CD4-positive, alpha-beta T cell (primary cell): Measurements from ENCODE around the gene RPS6KA2. TPM values are rescaled to one million over a fixed set of nuclear protein-coding genes. Genes with fewer than 3 reads are reported as not detected.

Source experiments
- ATAC-seq: fragments of 200-7000 bp; cut with Tn5 transposase; one replicate; pipeline ENCODE4 v1.10.0; 2022; ENCODE audit warnings: mild to moderate bottlenecking; ENCODE audit not compliant: poor library complexity
- CTCF ChIA-PET: fragments of 350-600 bp; sonication (Branson Sonifier 250); formaldehyde crosslinking; loops from one replicate; lab custom pipeline; 2021; ENCODE audit warnings: antibody characterized with exemption, inconsistent platforms; lab: Charles Lee
- POLR2A ChIA-PET: fragments of 350-600 bp; sonication (Branson Sonifier 250); formaldehyde crosslinking; loops from one replicate; lab custom pipeline; 2021; ENCODE audit warnings: antibody characterized with exemption, inconsistent platforms; lab: Charles Lee
- DNase-seq, 14 experiments: peaks; one replicate each; pipeline ENCODE4 v3.0.0-alpha.2; 2013 to 2020; ENCODE audit warnings: mixed read lengths in 2 of 14
- H3K27ac ChIP-seq, 2 donors: one replicate each; pipeline versions ENCODE4 v1.5.1 to v1.7.0; 2013; ENCODE audit warnings: low read length in 2 of 2, low read depth in 1 of 2, mild to moderate bottlenecking in 1 of 2
- H3K27me3 ChIP-seq, 2 experiments: 1 replicate in 1 of 2; 2 replicates in 1 of 2; pipeline versions ENCODE4 v1.6.1 to v1.7.0; 2013; ENCODE audit warnings: low read length in 2 of 2, control low read depth in 1 of 2, mild to moderate bottlenecking in 1 of 2, moderate library complexity in 1 of 2; ENCODE audit not compliant: insufficient read depth in 2 of 2, control insufficient read depth in 1 of 2
- H3K36me3 ChIP-seq: one replicate; pipeline ENCODE4 v1.6.1; 2013; ENCODE audit warnings: low read length, control low read depth; ENCODE audit not compliant: insufficient read depth
- H3K4me1 ChIP-seq: one replicate; pipeline ENCODE4 v1.6.1; 2013; ENCODE audit warnings: low read length, control low read depth; ENCODE audit not compliant: insufficient read depth
- H3K4me3 ChIP-seq: one replicate; pipeline ENCODE4 v1.5.1; 2013; ENCODE audit warnings: mild to moderate bottlenecking, low read length, moderate library complexity
- H3K9me3 ChIP-seq, 2 experiments: 1 replicate in 1 of 2; 2 replicates in 1 of 2; pipeline versions ENCODE4 v1.6.1 to v1.7.0; 2013; ENCODE audit warnings: low read length in 2 of 2, mild to moderate bottlenecking in 2 of 2, control low read depth in 1 of 2, moderate library complexity in 1 of 2; ENCODE audit not compliant: control insufficient read depth in 1 of 2, insufficient read depth in 1 of 2
- H3K27ac Mint-ChIP-seq: one replicate; pipeline ENCODE4 v1.8.0; 2020; ENCODE audit warnings: mixed read lengths
- H3K27me3 Mint-ChIP-seq: one replicate; pipeline ENCODE4 v1.8.0; 2021; ENCODE audit warnings: mixed read lengths
- H3K36me3 Mint-ChIP-seq: one replicate; pipeline ENCODE4 v1.8.0; 2021; ENCODE audit warnings: low read depth, mixed read lengths
- H3K4me1 Mint-ChIP-seq: one replicate; pipeline ENCODE4 v1.8.0; 2021; ENCODE audit warnings: low read depth, mixed read lengths
- H3K4me3 Mint-ChIP-seq: one replicate; pipeline ENCODE4 v1.8.0; 2020; ENCODE audit warnings: mild to moderate bottlenecking, mixed read lengths
- H3K9me3 Mint-ChIP-seq: one replicate; pipeline ENCODE4 v1.8.0; 2020; ENCODE audit warnings: mixed read lengths
- intact Hi-C, 2 experiments: fragments of 100-400 bp; cut with DNase I in 1 of 2; cut with micrococcal nuclease in 1 of 2; formaldehyde crosslinking; loops; one replicate each; pipeline versions ENCODE4 v1.15.1 to v1.9.0; 2023 to 2025; cut with DNase I, micrococcal nuclease
- total RNA-seq, 174 experiments: library from RNA in 2 of 174; stranded (reverse) in 2 of 174; gene quantifications; one replicate each; pipeline ENCODE4 v1.2.3 and lab custom pipeline; 2021 to 2026
- TF ChIP-seq, protein P1 (sequence below): fragments of 200-600 bp; IDR thresholded peaks from one replicate; pipeline ENCODE4 v1.8.0; 2022; ENCODE audit warnings: antibody characterized with exemption, mild to moderate bottlenecking

The RPS6KA2 gene
- total RNA-seq, 2 experiments from 2014 or later, result 5.6 to 6.2 TPM

DNA sequence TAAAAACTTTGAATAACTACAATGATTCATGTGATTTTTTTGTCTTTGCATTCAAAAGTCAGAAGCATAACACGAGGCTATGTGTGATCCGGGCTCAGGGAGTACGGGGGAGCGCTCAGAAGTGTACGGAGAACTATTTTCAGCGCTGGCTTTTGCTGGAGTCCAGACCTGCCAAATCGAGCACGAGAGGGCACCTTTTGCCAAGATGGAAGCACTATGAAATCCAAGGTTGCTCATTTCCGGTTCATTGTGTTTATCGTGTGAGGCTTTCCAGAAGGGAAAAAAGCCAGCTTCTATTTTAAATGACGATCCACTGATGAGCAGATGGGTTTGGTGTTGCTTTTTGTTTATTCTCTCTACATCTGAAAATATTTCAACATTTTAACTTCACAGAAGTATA is 51.8 kb downstream of the RPS6KA2 start:
- no peaks in the 10 kb centered on the region for H3K27me3 ChIP-seq
- no peaks in the 10 kb centered on the region for H3K36me3 ChIP-seq
- Mint-ChIP-seq H3K4me3 (no peak overlapping the region), H3K36me3 (peaks cover 10% of the 10 kb centered on the region), H3K27ac (no peak overlapping the region), H3K27me3 (no peaks in the 10 kb centered on the region), H3K9me3 (peaks cover 13% of the 10 kb centered on the region), H3K4me1 (no peaks in the 10 kb centered on the region)
- no peak overlapping the region for H3K4me3 ChIP-seq
- TF ChIP-seq, protein P1, sequence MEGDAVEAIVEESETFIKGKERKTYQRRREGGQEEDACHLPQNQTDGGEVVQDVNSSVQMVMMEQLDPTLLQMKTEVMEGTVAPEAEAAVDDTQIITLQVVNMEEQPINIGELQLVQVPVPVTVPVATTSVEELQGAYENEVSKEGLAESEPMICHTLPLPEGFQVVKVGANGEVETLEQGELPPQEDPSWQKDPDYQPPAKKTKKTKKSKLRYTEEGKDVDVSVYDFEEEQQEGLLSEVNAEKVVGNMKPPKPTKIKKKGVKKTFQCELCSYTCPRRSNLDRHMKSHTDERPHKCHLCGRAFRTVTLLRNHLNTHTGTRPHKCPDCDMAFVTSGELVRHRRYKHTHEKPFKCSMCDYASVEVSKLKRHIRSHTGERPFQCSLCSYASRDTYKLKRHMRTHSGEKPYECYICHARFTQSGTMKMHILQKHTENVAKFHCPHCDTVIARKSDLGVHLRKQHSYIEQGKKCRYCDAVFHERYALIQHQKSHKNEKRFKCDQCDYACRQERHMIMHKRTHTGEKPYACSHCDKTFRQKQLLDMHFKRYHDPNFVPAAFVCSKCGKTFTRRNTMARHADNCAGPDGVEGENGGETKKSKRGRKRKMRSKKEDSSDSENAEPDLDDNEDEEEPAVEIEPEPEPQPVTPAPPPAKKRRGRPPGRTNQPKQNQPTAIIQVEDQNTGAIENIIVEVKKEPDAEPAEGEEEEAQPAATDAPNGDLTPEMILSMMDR, result no peak
- H3K4me1 ChIP-seq, result no peaks in the 10 kb centered on the region
- POLR2A ChIA-PET, result no interaction called here
- DNase-seq, result no peak
- CTCF ChIA-PET, result no interaction called here
- H3K9me3 ChIP-seq, result peaks cover 5 to 11% of the 10 kb centered on the region in 2 experiments
- ATAC-seq, result no peak
- H3K27ac ChIP-seq, result no peak overlapping the region
- intact Hi-C loops, result no loop called here

DNA sequence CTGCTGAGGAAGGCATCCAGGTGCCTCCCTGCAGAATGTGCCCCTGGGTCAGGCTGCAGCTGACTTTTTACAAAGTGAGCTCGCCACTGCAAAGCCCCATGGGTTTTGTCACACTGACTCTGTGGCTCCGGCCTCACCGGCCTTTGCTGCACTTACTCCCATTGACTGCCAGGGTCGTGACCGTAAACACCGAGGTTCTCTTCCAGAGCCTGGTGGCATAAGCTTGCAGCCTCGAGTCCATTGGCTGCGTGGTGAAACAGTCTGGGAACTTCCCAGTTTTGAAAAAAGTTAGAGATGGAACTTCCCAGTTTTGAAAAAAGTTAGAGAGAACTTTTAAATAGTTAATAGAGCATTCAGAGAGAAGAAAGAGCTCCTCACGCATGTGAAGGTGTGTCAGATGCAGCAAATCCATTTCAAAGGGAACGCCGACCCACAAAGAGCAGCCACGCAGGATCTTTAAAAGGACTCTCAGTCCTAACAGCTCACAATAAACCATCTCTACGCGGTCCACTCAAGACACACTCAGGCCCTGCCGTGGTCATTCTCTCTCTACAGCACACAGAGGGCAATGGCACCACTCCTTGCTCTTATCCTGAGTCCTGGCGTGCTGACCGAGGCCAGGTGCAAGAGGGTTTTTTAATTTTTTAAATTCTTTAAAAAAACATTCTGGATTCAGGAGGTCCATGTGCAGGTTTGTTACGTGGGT is 53.4 kb downstream of the RPS6KA2 start:
- H3K27ac Mint-ChIP-seq, result no peak overlapping the region
- intact Hi-C loops, result no loop called here
- ATAC-seq, result no peak
- H3K4me1 Mint-ChIP-seq, result no peaks in the 10 kb centered on the region
- Histone ChIP-seq H3K36me3 (no peaks in the 10 kb centered on the region), H3K4me1 (no peaks in the 10 kb centered on the region), H3K9me3 (peaks cover 5 to 11% of the 10 kb centered on the region in 2 experiments), H3K27me3 (no peaks in the 10 kb centered on the region), H3K4me3 (no peak overlapping the region), H3K27ac (no peak overlapping the region)
- ChIA-PET CTCF (no interaction called here), POLR2A (no interaction called here)
- H3K36me3 Mint-ChIP-seq, result peaks cover 10% of the 10 kb centered on the region
- H3K27me3 Mint-ChIP-seq, result no peaks in the 10 kb centered on the region
- H3K9me3 Mint-ChIP-seq, result peaks cover 13% of the 10 kb centered on the region
- TF ChIP-seq, protein P1, result no peak
- no peak for DNase-seq
- H3K4me3 Mint-ChIP-seq, result no peak overlapping the region

DNA sequence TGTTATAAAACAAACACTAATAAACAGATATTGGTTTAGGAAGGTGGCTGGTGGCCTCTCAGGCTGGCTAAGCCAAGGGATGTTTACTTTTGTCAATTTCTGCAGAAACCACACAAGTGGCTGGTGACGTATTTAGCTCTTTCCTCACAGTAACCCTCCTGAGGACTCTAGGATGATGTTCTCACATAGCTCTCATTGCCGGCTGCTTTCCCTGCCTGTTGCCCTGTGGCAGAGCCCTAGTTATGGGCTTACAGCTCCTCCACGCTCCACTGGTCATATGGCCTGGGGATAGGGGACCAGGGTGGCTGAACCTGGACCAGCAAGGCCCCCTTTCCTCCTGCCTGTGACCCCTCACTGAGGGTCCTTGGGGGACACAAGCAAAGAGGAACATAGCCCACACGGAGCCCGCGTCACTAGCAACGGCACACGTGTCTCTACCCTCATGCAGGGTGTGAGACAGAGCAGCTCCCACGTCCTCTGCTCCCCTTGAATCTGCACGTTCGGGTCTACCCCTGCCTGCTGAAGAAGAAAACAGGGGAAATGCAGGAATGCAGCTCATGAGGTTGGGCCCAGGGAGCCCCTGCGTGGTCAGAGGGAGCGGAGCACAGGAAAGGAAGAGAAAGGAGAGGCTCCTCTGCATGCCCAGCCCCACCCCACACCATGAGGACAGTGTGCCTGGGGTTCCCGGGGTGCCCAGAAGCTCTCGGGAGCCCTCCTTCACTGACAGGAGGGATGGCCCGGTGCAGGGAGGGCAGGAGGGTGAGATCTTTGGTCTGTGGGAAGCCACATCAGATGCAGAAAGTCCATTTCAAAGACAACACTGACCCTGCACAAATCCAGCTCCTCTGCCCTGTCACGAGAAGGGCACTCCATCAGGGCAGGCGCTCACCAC is 54.4 kb downstream of the RPS6KA2 start:
- DNase-seq (no peak), ATAC-seq (no peak)
- Histone ChIP-seq H3K9me3 (peaks cover 5 to 8% of the 10 kb centered on the region in 2 experiments), H3K27me3 (no peaks in the 10 kb centered on the region), H3K4me3 (no peak overlapping the region), H3K36me3 (no peaks in the 10 kb centered on the region), H3K4me1 (no peaks in the 10 kb centered on the region), H3K27ac (no peak overlapping the region)
- H3K4me1 Mint-ChIP-seq, result no peaks in the 10 kb centered on the region
- TF ChIP-seq, protein P1, result no peak
- no peak overlapping the region for H3K4me3 Mint-ChIP-seq
- no peaks in the 10 kb centered on the region for H3K27me3 Mint-ChIP-seq
- H3K9me3 Mint-ChIP-seq, result peaks cover 9% of the 10 kb centered on the region
- peaks cover 6% of the 10 kb centered on the region for H3K36me3 Mint-ChIP-seq
- ChIA-PET CTCF (no interaction called here), POLR2A (no interaction called here)
- no peak overlapping the region for H3K27ac Mint-ChIP-seq
- intact Hi-C loops, result no loop called here
